HG03442 (cell line): ENCODE measurements around the gene CYP2S1.

ENCODE experiments used
- ATAC-seq: cut with Tn5 transposase; IDR thresholded peaks from one replicate; pipeline ENCODE4 v1.9.1; 2021; ENCODE audit warnings: mild to moderate bottlenecking, moderate library complexity; ENCODE audit not compliant: unreplicated experiment

The CYP2S1 gene

GRCh38 chr19:41255171-41255570, 62.2 kb downstream of the CYP2S1 start:
- no peak for ATAC-seq
